ENCODE measurements around the gene KCNK7. TPM values are rescaled to one million over a fixed set of nuclear protein-coding genes. Genes with fewer than 3 reads are reported as not detected.

The KCNK7 gene
- total RNA-seq, 1 experiment from 2014 or later, result not detected

DNA sequence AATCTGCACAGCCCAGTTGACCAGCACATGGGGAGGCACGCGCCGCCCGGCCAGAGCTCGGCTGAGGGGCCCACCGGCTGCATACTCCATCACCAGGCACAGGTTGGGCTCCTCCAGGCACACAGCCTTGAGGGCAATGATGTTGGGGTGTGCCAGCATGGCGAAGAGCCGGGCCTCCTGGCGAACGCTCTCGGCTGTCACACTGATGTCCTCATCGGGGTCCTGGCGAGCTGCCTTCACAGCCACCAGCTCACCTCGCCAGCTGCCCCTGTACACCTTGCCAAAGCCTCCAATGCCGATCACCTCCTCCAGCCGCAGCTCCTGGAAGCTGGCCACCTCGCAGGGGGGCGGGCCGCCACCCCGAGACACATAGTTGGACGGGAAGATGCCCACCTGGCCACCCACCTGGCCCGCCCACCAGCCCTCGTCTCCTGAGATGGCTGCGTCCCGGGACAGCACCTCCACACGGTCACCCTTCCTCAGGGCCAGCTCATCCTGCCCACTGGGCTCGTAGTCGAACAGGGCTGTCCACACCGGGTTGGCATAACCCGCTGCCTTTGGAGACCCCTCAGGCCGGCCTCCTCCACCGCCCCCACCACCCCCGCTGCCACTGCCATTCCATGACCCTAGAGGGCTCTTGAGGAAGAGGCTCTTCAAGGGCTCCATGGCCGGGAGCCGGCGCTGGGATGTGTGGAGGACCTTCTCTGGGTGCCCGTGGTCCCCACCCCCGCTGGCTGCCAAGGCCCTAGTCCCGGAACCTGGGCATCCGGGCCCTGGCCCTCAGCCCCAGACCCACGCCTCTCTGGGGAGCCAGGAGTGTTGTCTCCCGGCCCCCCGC lies 17.7 kb upstream of the KCNK7 start:
- DNase-seq (ENCODE audit: low spot score), result peak; percentile 71
- in situ Hi-C loops (cut with HindIII; ENCODE audit: low sequenced_read_pairs), result no loop called here

DNA sequence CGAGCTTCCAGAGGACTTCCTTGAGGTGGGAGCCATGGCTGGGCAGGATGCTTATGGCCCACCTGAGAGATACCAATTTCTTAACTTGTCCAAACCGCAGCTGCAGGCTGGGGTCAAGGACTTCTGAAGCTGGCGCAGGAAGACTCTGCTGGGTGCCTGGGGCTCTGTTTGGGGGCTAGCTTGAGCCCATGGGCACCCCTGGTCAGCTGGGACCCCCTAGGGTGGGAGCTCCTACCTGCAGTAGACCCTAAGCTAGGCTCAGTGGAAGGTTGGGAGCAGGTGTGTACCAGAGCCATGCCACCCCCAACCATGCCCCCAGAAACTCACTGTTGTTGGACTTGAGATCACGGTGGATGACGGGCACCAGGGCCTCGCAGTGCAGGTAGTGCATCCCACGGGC lies 17.1 kb upstream of the KCNK7 start:
- in situ Hi-C loops (cut with HindIII; ENCODE audit: low sequenced_read_pairs), result no loop called here
- no peak for DNase-seq (ENCODE audit: low spot score)

DNA sequence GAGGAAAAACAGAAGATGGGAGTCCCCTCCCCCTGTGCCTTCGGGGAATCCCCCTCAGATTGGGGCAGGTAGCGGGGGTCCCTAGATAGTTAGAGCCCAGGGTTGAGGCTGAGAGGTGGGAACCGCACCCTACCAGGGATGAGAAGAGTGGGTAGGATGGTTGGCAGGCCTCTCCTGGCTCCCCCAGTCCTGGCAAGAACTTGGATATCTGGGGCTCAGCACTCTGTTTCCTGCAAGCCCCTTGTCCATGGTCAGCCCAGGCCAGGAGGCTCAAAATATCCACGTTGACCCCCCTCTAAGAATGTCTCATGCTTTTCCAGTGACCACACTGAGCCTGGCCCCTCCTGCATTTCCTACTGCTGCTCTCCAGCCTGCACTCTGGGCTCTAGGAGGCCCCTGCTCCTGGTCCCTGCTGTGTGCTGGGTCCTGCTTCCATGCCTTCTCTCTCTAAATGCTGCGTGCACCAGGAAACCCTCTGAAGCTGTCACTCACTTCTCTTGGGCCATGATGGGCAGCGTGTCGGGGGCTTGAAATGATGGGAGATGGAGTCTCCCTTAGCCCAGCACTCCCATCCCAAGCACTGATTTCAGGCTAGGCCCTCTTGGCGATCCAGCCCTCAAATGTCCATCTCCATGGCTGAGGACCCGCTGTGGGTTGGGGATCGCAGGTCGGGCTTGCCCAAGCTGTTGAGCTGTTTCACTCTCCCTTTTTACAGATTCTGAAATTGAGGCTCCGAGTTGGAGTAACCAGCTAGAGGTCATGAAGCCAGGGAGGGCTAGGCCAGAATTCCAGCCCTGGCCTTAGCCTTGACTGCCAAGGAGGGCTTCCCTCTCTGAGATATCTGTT lies 16.4 kb upstream of the KCNK7 start:
- in situ Hi-C loops (cut with HindIII; ENCODE audit: low sequenced_read_pairs), result no loop called here
- DNase-seq (ENCODE audit: low spot score), result no peak

DNA sequence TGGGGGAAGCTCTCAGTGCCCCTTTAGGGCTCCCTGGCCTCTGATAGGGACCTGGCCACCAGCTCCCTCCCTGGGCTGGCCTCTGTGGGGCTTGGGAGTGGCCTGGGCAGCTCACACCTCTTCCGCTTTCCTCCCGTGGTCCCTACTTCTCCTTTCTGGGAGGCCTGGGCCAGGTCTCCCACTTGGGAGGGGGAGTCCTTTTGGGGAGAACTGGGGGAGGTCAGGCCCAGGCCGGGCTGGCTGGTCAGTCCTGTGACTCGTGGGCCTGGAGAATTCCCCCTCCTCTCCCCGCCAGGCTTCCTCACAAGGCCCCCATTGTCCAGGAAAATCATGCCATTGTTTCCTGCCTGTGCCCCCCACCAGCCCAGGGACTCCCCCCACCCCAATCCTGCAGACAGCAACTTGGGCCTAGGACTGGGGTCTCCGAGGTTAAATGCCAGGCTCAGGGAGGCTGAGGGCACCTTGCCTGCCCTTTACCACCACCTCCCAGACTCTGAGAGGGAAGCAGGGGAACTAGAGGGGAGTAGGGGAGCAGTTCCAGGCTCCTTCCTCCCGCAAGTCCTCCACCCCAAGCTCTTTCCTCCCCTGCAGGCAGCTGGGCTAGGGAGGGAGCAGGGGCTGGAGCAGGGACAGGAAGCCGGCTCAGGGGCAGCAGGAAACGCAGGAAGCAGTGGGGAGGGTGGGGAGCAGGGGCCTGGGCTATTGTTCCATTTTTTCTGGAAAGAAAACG lies 15.6 kb upstream of the KCNK7 start:
- in situ Hi-C loops (cut with HindIII; ENCODE audit: low sequenced_read_pairs), result no loop called here
- no peak for DNase-seq (ENCODE audit: low spot score)

DNA sequence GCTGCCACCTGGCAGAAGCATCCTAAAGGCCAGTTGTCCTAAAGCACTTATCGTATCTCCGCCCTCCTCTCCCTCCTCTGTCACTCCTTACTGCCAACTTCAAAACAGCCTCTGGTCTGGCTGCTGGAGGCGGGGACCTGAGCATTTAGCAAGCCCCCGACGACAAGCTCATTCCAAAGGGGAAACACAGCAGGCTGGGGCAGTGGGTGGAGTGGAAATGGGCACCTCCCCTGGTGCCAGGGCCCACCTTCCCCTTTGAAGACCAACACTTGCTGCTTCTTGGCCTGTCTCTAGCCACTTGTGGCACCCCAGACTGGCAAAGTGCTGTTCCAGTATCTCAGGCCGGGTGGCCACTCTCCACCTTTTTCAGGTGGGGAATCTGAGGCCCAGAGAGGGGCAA lies 14.8 kb upstream of the KCNK7 start:
- in situ Hi-C loops (cut with HindIII; ENCODE audit: low sequenced_read_pairs), result no loop called here
- no peak for DNase-seq (ENCODE audit: low spot score)

DNA sequence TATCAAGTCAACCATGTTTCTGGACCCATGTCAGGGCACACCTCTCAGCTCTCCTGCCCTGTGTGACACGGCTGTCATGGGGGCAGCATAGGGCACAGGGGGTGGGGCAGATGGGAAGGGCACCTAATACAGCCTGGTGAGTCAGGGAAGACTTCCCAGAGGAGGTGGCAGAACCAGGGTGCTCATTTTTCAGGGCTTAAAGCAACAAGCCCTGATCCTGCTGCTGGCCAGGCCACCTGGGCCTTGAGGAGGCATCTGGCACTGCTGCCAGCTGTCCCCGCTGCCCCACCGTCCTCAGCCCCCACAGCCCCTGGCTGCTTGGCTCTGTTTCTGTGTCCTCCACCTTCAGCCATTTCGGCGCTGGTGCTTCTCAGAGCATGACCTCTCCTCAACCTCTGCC lies 14.1 kb upstream of the KCNK7 start:
- DNase-seq (ENCODE audit: low spot score), result no peak
- in situ Hi-C loops (cut with HindIII; ENCODE audit: low sequenced_read_pairs), result no loop called here

DNA sequence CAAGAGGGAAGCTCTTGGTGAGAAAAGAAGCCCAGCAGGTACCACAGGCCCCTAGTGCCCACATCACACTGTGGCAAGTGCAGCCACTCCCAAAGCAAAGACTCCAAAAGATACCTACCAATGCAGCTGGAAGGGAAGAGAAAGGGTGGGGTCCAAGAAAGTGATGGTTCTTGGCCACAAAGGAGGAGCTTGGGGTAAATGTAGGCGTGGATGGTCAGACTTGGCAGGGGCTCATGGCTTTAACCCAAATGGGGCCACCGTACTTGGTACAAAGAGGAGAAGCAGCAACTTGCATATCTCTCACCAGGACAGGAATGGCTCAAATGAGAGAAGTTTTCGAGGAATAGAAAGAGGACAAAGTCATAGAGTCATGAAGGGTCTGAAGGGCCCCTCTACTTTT lies 13.6 kb upstream of the KCNK7 start:
- in situ Hi-C loops (cut with HindIII; ENCODE audit: low sequenced_read_pairs), result no loop called here

DNA sequence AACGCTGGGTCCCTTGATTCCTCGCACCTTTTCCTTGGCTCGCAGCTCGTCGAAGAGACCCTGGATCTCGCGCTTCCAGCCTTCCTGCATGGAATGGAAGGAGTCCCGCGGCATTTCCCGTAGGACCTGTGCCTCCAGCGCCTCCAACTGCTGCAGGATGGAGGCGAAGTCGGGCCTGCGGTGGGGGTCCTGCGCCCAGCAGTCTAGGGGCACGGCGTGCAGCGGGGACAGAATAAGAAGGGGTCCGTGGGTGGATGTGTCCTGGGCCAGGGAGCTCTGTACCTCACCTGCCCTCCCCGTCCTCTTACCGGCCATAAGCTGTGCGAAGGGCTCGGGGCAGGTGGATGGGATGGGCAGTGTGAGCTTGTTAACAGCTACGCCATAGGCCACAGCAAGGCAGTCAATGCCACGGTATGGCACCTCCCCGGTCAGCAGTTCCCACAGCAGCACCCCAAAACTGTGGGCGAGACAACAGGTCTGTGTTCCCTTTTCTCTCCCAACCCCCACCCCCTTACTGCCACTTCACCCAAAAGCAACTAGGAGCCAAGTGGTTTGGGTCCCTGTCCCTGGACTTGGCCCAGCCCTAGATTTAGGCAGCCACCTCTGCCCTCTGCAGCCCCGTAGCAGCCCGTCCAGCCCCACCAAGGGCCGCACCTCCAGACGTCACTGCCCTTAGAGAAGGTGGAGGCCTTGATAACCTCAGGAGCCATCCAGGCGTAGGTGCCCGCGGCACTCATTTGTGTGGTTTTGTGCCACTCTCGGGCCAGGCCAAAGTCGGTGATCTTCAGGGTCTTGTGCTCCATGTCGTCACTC lies 12.2 kb upstream of the KCNK7 start:
- DNase-seq (ENCODE audit: low spot score), result no peak
- in situ Hi-C loops (cut with HindIII; ENCODE audit: low sequenced_read_pairs), result no loop called here

More for the DNA sequence above, 13.6 kb upstream of the KCNK7 start:
- DNase-seq (ENCODE audit: low spot score), result no peak

DNA sequence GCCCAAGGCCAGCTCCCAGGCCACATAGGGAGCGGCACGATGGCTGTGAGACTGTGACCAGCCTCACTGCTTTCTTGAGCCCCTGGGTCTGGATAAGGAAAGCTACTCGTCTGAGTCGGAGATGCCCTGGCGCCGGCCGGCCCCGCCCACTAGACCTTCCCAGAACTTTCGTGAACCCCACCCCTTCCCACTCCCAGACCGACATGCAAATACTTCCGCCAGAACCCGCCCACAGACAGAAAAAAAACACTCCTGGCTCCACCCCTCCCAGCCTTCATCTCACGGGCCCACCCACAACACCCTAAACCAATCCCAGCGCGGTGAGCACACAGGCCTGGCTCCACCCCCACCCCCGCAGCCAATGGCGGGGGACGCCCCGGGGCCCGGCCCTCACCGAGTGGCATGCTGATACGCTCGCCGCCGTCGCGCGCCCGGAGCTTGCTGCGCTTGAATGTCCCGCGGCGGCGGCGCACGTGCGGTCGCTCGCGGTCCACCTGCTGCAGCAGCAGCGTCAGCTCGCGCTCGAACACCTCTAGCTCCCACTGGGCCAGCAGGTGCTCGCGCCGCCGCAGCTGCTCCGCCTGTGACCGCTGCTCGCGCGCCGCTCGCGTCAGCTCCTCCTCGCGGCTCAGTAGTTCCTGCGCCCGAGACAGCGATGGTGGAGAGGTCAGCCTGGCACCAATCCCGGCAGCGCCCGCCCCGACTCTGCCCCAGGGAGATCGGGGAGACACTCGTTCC lies 11.4 kb upstream of the KCNK7 start:
- peak; percentile 97 for DNase-seq (ENCODE audit: low spot score)
- in situ Hi-C loops (cut with HindIII; ENCODE audit: low sequenced_read_pairs), result no loop called here

DNA sequence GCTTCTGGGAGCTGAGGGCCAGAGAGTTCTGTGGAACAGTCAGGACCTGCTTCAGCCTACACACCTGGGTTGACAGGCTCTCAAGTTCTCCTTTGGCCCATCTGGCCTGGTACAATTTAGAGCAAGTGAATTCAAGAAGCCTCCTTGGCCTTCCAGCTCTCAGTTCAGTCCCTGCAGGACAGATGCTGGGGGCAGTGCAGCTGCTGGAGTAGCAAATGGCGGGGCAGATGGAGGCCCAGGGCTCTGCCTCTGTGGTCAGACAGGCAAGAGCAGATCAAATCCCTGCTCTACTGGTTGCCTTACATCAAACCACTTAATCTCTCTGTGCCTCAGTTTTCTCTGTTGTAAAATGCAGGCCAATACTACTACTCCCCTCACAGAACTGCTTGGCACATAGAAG lies 8.7 kb upstream of the KCNK7 start:
- in situ Hi-C loops (cut with HindIII; ENCODE audit: low sequenced_read_pairs), result no loop called here
- no peak for DNase-seq (ENCODE audit: low spot score)

DNA sequence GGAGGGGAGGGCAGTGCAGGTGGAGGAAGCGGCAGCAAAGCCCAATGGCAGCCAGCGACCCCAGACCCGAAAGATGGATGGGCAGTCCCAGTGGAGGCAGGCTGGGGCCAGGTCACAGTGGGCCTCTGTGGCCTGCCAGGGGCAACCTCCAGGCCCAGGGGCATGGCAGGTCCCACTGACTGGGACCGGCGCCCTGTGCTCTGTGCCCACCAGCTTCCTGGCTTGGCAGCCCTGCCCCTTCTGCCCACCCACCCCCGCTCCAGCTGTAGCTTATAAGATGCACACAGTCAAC lies 4.3 kb upstream of the KCNK7 start:
- DNase-seq (ENCODE audit: low spot score), result no peak
- in situ Hi-C loops (cut with HindIII; ENCODE audit: low sequenced_read_pairs), result no loop called here

DNA sequence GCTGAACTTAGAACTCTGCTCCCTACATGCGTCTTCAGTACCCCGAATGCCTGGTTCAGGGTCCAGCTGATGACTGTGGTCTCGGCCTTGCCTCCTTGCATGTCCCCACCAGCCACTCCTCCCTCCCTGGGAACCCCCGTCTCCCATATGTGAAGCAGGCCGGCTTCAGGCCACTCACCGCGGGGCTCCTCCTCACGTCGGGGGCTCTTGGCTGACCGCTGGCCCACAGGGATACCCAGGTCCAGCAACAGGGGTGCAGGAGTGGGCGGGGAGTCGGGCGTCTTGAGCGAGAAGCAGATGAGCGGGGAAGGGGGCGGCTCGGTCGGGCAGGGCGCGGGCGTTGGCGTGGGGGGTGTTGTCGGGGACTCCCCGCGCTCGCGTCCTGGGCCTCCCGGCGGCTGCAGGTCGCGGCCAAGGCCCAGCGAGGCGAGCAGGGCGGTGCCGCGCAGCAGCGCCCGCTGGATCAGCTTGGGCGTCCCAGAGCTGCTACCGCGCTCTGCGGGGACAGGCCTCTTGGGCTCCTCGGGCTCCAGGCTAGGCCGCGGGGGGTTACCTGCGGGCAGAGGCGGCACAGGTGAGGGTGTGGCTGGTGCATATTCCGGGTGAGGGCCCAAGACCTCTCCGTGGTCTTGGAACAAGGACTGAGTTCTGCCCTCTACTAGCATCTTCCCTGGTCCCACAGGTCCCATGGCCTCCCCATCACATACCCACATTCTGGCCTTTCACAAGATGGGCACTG lies 3.8 kb upstream of the KCNK7 start:
- in situ Hi-C loops (cut with HindIII; ENCODE audit: low sequenced_read_pairs), result no loop called here
- no peak for DNase-seq (ENCODE audit: low spot score)

DNA sequence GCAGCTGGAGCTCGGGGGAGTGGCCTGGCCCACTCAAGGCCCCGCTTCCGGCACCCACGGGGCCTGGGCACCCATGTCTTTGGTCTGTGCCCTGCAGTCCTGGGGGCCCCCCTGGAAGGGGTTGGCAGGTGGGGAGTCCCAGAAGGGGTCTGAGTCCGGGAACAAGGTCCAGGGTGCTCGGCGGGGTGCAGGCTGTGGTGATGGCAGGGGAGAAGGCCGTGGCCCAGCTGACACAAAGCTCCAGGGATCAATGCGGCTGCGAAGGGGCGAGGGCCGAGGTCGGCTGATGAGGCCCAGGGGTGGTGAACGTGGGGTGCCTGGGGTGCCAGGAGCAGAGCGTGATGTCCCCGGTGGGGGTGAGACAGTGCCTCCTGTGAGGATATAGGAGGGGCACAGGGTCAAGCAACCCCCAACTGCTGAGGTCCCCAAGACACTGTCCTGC lies 2.7 kb upstream of the KCNK7 start:
- in situ Hi-C loops (cut with HindIII; ENCODE audit: low sequenced_read_pairs), result no loop called here
- no peak for DNase-seq (ENCODE audit: low spot score)

DNA sequence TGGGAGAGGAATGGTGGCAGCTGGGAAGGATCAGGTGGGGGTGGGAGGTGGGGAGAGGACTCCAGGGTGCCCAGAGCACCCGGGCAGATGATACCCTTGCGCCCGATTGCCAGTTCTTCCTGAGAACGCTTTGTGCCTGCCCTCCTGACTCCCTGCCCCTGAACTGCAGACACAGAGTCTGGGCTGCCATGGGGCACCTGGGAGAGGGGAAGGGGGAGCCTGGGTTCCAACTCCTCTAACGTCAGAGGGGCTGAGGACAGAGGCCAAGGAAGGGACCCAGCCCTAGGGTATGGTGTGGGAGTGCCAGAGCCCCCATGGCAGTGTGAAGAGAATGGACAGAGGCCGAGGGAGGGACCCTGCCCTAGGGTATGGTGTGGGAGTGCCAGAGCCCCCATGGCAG lies 920 bp upstream of the KCNK7 start:
- no peak for DNase-seq (ENCODE audit: low spot score)
- in situ Hi-C loops (cut with HindIII; ENCODE audit: low sequenced_read_pairs), result no loop called here

DNA sequence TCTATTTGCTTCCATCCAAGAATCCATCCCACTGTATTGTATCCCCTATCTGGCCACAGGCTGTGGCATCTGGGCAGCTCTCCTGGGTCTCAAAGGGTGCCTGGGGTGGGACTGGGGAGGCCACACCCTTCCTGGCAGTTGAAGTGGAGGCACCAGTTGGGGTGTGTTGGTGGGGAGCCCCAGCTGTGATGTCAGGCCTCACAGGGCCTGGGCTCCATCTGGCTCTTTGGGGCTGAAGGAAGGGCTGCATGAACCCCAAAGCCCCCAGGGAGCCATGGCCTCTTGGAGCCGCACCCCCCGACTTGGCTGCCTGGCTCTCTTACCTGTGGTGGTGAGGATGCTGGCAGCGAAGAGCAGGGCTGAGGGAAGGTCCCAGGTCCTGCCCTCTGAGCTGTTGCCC lies 469 bp downstream of the KCNK7 start:
- in situ Hi-C loops (cut with HindIII; ENCODE audit: low sequenced_read_pairs), result no loop called here
- no peak for DNase-seq (ENCODE audit: low spot score)

DNA sequence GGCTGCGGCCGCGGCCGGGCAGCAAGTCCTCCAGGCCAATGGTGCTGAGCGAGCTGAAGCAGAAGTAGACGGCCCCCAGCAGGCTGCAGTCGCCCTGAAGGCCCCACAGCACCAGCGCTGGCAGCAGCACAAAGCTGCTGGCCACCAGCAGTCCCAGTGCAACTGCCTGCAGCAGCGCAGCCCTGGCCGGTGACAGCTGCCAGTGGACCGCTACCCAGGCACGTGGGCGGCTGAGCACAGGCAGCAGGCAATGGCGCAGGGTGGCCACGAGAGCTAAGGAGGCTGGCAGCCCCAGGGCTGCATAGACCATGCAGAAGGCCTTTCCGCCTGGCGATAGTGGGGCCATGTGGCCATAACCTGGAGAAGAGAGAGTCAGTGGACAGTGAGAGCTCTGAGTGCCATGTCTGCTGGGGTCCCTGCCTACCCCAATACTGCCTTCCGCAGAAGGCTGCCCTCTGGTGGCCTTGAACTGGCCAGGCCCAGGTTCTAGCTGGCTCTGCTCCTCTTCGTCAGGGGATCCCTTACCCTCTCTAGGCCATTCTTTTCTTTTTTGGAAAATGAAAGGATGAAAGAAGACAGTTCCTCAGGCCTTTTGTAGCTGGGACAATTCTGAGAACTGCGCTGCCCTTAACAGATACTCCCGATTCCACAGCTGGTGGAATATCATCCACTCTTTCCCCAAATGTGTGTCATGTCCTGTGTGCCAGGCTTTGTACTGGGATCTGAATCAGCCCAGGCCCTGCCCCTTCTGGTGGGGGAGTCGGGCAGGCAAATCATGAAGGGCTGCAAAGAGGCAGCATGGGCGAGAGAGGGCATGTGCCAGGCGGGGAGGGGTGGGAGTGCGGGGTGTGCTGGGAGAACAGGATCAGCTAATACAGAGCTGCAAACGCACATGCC lies 1.8 kb downstream of the KCNK7 start:
- DNase-seq (ENCODE audit: low spot score), result peak; percentile 58
- in situ Hi-C loops (cut with HindIII; ENCODE audit: low sequenced_read_pairs), result no loop called here

Data from G401 (cell line).